Ovary (tissue), 9 donors: Measurements from ENCODE around the gene ARMC6. TPM values are rescaled to one million over a fixed set of nuclear protein-coding genes. Genes with fewer than 3 reads are reported as not detected.

Experiments used
- DNase-seq, 5 donors: peaks; one replicate each; pipeline ENCODE4 v3.0.0-alpha.2; 2019 to 2020
- H3K27ac ChIP-seq, 2 donors: fragments of 200-600 bp; one replicate each; pipeline versions ENCODE4 v1.5.1 to v1.8.0; 2019 to 2022
- H3K27me3 ChIP-seq: fragments of 200-600 bp; one replicate; pipeline ENCODE4 v1.8.0; 2022
- H3K36me3 ChIP-seq: fragments of 200-600 bp; sonication (generic); one replicate; pipeline ENCODE4 v1.5.1; 2019
- H3K4me1 ChIP-seq: one replicate; pipeline ENCODE4 v1.8.1; 2013; ENCODE audit warnings: mild to moderate bottlenecking, moderate library complexity; ENCODE audit not compliant: insufficient read depth
- H3K4me3 ChIP-seq: fragments of 200-600 bp; sonication (generic); one replicate; pipeline ENCODE4 v1.5.1; 2017
- H3K9me3 ChIP-seq, 2 donors: fragments of 200-600 bp in 1 of 2; sonication (generic) in 1 of 2; one replicate each; pipeline versions ENCODE4 v1.5.1 to v1.8.1; 2013 to 2019; ENCODE audit warnings: mild to moderate bottlenecking in 1 of 2, moderate library complexity in 1 of 2
- CTCF ChIP-seq, 3 donors: fragments of 450-650 bp in 2 of 3; fragments of 200-600 bp in 1 of 3; IDR thresholded peaks; one replicate each; pipeline versions ENCODE4 v1.5.1 to v1.8.0; 2016 to 2022; ENCODE audit warnings: antibody characterized with exemption in 3 of 3, mild to moderate bottlenecking in 1 of 3
- EP300 ChIP-seq: sonication (generic); formaldehyde crosslinking; IDR thresholded peaks from one replicate; pipeline ENCODE4 v1.6.1; 2017; ENCODE audit warnings: antibody characterized with exemption
- POLR2A ChIP-seq: fragments of 450-650 bp; IDR thresholded peaks from one replicate; pipeline ENCODE4 v1.6.1; 2017; ENCODE audit warnings: antibody characterized with exemption, mild to moderate bottlenecking, moderate library complexity
- WGBS, 3 donors: extraction: QIAGEN DNeasy Blood & Tissue Kit in 1 of 3; methylation state at CpG; one replicate each; pipeline versions ENCODE4 v1.1.5 to v1.1.7; 2013 to 2017; 5-methylcytosine and 5-hydroxymethylcytosine counted together
- intact Hi-C, 4 donors: fragments of 100-400 bp; cut with DNase I; formaldehyde crosslinking; loops; one replicate each; pipeline versions ENCODE4 v1.11.0 to v1.15.1; 2022 to 2023
- polyA plus RNA-seq, 2 donors: library from polyadenylated mRNA; stranded (reverse); fragments of 200-250 nt in 1 of 2; fragments of 350-450 nt in 1 of 2; fragmentation: Illumina TruSeq in 1 of 2; extraction: RNeasy Lipid Tissue Mini Kit (QIAGEN cat#74804) in 1 of 2; gene quantifications; one replicate each; pipeline ENCODE4 v1.2.3, GENCODE V29; 2013 to 2014
- total RNA-seq, 7 donors: library from RNA; depleted of rRNA in 2 of 7; stranded (reverse); fragments of >200 nt in 2 of 7; fragmentation: NEBNext Ultra II Directional in 3 of 7; extraction: Animal tissue kit (Norgen Biotek cat#: 25700) in 3 of 7; gene quantifications; one replicate each; pipeline versions ENCODE4 v1.1.0 to v1.2.4, GENCODE V29; 2016 to 2023
- donor health status: DM: no; HTN: no; CAD: no; lungs with moderate emphysema.
- donor health status: DM: no; HTN: no; CAD: no.
- donor health status: Bipolar disorder and iron deficiency.
- donor health status: DM: yes; HTN: yes; CAD: no.
- donor health status: DM: no; HTN: no; CAD: no.
- donor health status: DM: yes; HTN: yes; CAD: no.

Gene ARMC6
- total and polyA plus RNA-seq, 9 donors, result 7.0 to 27.5 (median 14.6) TPM

- H3K4me1 ChIP-seq, result no peaks in the 10 kb centered on the region
- no peaks in the 10 kb centered on the region for H3K36me3 ChIP-seq
- intact Hi-C loops, result no loop called here
- no peak overlapping the region for H3K4me3 ChIP-seq
- TF ChIP-seq CTCF (IDR thresholded peaks at IDR 0.05), result no peak
- TF ChIP-seq EP300, result no peak
- no peaks in the 10 kb centered on the region for H3K9me3 ChIP-seq
- WGBS, 3 donors, result 90 to 91% (median 90%) methylated on average over 8 of the region's 8 CpGs
- no peak for DNase-seq
- no peak overlapping the region for H3K27ac ChIP-seq
- no peaks in the 10 kb centered on the region for H3K27me3 ChIP-seq
Observed at GRCh38 chr19:19075126-19075525, 41.7 kb downstream of the ARMC6 start.

GRCh38 chr19:19076476-19076875, 43.1 kb downstream of the ARMC6 start:
- intact Hi-C loops, result no loop called here

GRCh38 chr19:19077103-19077502, 43.7 kb downstream of the ARMC6 start:
- no peak for DNase-seq
- TF ChIP-seq CTCF (IDR thresholded peaks at IDR 0.05) (no peak), EP300 (no peak), POLR2A (no peak)
- Histone ChIP-seq H3K27me3 (no peaks in the 10 kb centered on the region), H3K4me1 (no peaks in the 10 kb centered on the region), H3K36me3 (no peaks in the 10 kb centered on the region), H3K9me3 (no peaks in the 10 kb centered on the region), H3K4me3 (no peak overlapping the region), H3K27ac (no peak overlapping the region)
- 96 to 97% (median 96%) methylated on average over 7 of the region's 7 CpGs for WGBS, 3 donors
- intact Hi-C loops, result no loop called here

More at GRCh38 chr19:19076476-19076875, 43.1 kb downstream of the ARMC6 start:
- WGBS, 3 donors, result 73 to 94% (median 81%) methylated on average over 1 of the region's 1 CpG
- no peak for DNase-seq
- Histone ChIP-seq H3K9me3 (no peaks in the 10 kb centered on the region), H3K36me3 (no peaks in the 10 kb centered on the region), H3K4me3 (no peak overlapping the region), H3K27ac (no peak overlapping the region), H3K4me1 (no peaks in the 10 kb centered on the region), H3K27me3 (no peaks in the 10 kb centered on the region)
- no peak for TF ChIP-seq POLR2A
- no peak for TF ChIP-seq EP300
- no peak for TF ChIP-seq CTCF (IDR thresholded peaks at IDR 0.05)

GRCh38 chr19:19078801-19079200, 45.4 kb downstream of the ARMC6 start:
- intact Hi-C loops, result no loop called here
- WGBS, 3 donors, result 94 to 97% (median 95%) methylated on average over 6 of the region's 6 CpGs

More at GRCh38 chr19:19078801-19079200, 45.4 kb downstream of the ARMC6 start:
- H3K27me3 ChIP-seq, result no peaks in the 10 kb centered on the region
- DNase-seq, result no peak
- no peaks in the 10 kb centered on the region for H3K9me3 ChIP-seq
- no peak overlapping the region for H3K27ac ChIP-seq
- H3K36me3 ChIP-seq, result no peaks in the 10 kb centered on the region
- H3K4me1 ChIP-seq, result no peaks in the 10 kb centered on the region
- H3K4me3 ChIP-seq, result no peak overlapping the region
- TF ChIP-seq EP300 (no peak), POLR2A (no peak), CTCF (IDR thresholded peaks at IDR 0.05) (no peak)
